GM18868 (cell line): ENCODE data around the gene ASCC3.

Experiments
- ATAC-seq: cut with Tn5 transposase; IDR thresholded peaks from one replicate; pipeline ENCODE4 v1.9.1; 2021; ENCODE audit warnings: mild to moderate bottlenecking, moderate library complexity; ENCODE audit not compliant: unreplicated experiment

ASCC3 gene

GRCh38 chr6:100731411-100731810 is 149.7 kb downstream of the ASCC3 start:
- no peak for ATAC-seq

DNA sequence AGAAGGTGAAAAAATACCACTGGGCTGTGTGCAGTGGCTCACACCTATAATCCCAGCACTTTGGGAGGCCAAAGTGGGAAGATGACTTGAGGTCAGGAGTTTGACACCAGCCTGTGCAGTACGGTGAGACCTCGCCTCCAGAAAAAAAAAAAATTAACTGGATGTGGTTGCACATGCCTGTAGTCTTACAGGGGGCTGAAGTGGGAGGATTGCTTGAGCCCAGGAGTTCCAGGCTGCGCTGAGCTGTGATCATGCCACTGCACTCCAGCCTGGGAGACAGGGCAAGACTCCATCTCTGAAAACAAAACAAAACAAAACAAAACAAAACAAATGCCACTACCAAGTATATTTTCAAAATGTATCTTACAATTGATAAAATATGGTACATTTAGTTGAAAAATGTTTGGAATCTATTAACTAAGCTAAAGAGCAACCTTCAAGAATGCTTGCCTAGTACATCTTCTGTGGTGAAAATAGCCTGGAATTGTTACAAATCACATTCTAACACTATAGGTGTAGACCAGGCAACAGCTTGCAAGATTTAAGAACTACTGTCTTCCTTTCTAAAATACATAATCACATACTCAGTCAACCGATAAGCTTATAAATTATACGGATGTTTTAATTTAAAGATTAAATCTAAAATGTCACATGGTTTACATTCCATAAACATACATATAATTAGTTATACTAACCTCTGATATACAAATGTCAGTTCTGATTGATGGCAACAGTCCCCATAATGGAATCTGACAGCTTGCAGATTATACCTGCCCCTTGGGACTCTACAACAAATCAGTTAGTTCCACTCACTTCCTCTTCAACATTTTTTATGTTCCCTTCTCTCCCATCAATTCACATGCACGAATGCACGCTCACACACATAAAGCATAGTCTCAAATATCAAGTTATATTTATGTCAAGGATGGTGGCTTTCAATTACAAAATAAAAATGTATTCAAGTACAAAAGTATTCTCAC is 150.8 kb downstream of the ASCC3 start:
- no peak for ATAC-seq

DNA sequence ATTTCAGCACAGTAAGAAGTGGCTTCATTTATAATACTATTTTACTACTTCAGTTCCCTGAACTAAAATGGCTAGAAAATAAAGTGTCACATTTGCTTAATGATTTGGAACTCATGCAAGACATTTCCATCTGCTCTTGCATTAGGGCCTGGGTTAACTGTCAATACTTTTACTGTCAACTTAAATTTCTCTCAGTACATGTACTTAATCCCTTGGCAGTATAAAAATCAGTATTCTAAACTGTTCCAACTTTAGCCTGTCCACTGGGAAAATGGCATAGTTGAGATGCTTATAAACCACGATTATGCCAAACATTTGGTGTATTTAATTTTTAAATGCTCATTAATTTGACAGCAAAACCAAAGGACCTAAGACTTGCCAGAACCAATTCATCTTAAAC is 154.5 kb downstream of the ASCC3 start:
- no peak for ATAC-seq

GRCh38 chr6:100724696-100725095 is 156.4 kb downstream of the ASCC3 start:
- ATAC-seq: no peak

DNA sequence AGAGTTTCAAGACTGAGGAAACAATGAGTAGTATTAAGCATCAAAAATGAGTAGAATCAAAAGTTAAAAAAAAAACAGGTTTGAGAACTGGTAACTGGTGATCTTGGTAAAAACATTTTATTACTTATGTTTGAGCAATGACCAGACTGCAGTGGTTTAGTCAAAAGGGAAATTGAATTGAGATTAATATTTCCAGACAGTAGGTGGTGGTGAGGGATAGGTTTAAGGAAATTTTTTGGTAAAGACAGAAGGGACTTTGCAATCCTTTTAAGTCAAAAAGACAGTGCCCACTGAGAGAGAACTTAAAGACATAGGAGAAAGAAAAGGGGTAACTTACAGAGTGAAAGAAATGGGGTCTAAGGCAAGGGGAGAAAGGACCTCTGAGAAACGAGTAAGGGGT is 156.9 kb downstream of the ASCC3 start:
- no peak for ATAC-seq

DNA sequence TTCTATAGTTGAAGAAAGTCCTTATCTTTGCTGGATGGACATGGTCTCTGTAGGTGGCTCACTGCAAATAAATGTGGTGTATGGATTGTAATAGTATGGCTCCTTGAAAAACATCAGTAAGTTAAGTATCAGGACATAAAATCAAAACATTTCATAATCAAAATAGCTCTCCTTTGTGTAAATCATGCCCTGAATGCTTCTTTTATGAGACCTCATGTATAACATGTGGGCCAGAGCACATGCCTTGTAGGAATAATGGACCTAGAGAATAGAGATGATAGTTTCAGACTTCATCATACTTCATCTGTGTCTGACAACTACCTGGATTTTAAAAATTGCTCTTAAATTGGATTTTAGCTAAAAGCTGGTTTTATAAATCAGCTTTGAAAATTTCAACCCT is 159.9 kb downstream of the ASCC3 start:
- ATAC-seq: no peak

DNA sequence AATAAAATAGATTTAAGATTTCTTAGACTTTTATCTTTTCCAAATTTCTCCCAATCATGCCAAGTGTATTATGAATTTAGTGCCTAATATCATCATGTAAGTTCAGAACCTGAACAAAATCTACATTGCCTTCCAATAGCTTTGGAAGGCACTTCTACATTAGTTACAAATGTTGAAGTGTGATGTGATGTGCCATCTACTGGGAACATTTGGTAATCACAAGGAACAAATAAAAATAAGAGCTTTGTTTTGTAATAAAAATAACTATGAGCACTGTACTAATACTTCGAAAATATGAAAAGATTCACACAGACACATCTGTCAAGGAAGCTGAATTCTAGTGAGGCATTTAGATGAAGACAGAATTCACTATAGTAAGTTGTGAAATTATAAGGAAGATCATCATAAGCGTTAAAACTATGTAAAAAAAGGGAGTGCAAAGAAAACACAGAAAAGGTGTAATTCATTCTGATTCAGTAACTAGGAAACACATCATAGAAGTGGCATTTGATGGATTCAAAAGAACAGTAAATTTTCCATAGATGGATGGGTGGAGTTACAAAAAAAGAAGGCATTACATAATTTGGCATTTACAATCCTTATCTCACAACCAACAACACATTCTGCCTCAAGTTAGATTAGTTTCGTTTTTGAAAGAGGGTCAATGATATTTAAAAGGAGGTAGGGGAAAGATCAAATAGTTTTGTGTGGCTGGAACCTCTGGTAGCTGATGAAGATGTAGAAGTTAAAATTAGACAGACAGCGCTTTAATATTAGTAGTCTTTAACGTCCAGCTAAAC is 161.0 kb downstream of the ASCC3 start:
- peak; percentile 64 for ATAC-seq

DNA sequence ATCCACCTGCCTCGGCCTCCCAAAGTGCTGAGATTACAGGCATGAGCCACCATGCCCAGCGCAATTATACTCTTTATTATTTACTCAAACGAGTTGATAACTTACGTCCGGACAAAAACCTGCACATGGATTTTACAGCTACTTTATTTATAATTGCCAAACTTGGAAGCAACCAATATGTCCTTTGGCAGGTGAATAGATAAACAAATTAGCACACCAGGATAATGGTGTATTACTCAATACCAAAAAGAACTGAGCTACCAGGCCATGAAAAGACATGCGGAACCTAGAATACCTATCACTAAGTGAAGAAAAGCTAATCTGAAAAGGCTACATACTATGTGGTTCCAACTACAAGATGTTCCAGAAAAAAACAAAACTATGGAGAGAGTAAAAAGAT is 168.1 kb downstream of the ASCC3 start:
- ATAC-seq: no peak

DNA sequence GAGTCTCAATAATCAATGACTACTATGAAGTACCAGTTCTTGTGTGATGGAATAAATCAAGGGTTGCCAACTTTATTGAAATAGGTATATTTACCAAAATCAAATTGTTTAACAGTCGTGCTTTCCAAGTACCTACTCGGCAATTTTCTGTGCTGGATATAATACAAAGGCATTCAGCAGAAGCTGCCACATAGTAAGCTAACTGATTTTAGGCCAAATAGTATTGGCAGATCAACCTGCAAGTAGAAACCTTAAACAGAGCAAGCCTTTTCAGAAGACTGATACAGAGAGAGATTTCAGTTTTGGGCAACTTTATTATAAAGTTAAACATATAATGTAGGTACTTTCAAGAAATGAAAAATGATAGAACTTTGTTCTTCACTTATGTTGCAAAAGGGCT is 174.6 kb downstream of the ASCC3 start:
- no peak for ATAC-seq

DNA sequence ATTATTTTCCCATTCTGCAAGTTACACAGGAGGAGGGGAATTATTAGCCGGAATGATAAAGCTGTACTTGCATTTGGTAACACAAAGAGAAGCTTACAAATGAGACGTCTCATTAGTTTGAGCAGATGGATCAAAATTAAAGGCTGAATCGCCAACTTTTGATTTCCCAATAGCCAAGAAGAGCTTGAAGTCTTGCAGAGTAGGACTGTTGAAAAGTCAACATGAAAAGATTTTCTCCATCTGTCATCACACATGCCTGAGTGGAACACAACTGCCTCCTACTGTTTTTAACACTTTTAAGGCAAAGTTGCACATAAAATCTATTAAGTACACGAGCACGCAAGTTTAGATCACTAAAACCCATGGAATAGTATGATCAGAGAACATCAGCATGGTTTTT is 176.2 kb downstream of the ASCC3 start:
- no peak for ATAC-seq

GRCh38 chr6:100701728-100702127 is 179.4 kb downstream of the ASCC3 start:
- peak; percentile 41 for ATAC-seq

- ATAC-seq: no peak
Observed at GRCh38 chr6:100700009-100700408, 181.1 kb downstream of the ASCC3 start.

GRCh38 chr6:100695445-100695844 is 185.7 kb downstream of the ASCC3 start:
- no peak for ATAC-seq

DNA sequence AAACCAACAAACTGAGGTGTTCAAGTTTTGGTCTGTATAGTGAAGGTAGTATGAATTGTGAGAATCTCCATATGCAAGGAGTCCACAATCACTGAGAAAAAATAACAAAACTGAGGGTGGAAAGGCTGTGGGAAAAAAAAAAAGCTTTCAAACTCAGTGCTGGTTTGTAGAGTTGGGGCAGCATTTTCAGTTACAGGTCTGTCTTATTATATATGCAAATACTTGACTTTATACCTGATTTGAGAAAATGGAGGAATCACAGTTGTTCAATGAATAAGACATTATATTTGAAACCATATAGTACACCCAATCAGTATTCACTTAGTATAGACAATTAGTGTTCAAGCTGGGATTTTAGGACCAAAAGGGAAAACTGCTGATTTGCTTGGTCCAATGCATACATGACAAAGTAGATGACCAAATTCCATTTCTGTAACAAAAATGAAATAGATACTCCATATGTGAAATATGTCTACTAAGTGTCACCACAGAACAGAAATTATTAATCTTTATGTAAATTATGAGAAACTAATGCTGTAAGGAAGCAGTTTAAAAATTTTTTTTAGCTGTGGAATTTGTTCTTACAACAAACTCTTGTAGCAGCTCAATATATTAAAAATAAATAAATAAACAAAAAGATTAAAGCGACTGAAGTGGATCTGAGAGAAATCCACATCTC is 187.7 kb downstream of the ASCC3 start:
- ATAC-seq: no peak

DNA sequence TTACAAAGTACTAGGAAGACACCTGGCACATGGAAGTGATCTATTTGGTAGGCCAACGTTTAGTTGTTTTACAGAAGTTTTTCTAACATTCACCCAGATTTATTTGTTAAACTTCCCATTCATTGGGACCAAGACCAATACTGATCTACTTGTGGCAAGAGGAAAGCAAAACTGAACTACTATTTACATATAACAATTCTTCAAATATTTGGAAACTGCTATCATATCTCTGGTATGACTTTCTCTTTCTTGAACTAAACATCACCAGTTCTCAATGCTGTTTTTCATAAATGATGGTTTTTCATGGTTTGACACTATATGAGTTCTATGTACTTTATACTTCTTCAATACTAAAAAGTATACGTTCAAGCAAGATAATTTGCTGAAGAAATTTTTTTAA is 189.2 kb downstream of the ASCC3 start:
- no peak for ATAC-seq

- ATAC-seq: no peak
Observed at GRCh38 chr6:100686216-100686615, 194.9 kb downstream of the ASCC3 start.

DNA sequence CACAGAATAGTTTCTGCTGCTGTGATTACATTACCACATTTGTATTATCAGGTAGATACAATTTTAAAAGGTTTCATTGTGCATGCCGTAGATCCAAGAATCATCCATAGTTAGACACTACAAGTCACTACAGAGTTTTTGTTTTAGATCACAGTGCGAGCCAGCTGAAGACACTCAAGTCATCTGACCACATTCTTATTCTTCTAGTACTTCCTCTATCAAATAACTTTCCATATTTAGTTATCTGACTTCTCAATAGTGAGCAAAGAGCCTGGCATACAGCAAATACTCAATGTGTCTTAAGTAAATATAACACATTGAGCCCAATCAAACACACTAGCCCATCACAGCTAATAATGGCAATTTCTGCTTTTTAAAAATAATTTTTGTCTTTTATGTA is 195.4 kb downstream of the ASCC3 start:
- no peak for ATAC-seq

- ATAC-seq: no peak
Observed at GRCh38 chr6:100680163-100680562, 201.0 kb downstream of the ASCC3 start.

DNA sequence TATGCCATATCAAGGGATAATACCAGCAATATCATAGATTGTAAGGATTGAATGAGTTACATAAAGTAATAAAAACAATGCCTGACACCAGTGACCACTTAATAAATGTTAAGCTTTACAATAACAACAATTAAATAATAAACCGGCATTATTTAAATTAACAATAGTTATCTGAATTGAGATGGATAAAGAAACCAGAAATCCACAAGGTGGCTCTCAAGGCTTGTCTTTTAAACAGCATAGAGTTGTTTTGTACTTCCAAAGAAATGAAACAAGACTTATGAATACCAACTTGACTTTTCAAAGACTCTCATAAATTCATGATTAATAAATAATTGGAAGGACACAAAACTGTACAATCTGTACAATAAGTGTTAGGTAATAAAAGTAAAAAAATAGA is 203.1 kb downstream of the ASCC3 start:
- ATAC-seq: no peak

DNA sequence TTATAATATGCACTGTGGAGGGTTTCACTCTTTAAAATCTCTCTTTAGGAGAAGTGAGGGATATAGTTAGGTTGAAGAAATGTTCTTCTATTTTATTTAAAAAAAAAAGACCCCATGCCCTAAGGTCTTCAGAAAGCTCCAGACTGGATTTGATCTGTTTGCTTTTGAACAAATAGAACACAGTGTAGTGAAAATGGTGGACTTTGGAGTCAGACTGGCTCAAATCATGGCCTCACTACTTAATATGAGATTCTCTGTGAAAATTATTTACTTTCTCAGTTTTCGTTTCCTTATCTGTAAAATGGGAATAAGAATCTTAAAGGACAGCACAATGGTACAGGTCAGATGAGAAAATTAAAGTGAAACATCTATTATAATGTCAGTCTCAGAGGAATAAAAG is 203.9 kb downstream of the ASCC3 start:
- ATAC-seq: no peak

GRCh38 chr6:100673641-100674040 is 207.5 kb downstream of the ASCC3 start:
- no peak for ATAC-seq
